H9 (cell line): ENCODE measurements around the gene ATP8A2. TPM values are rescaled to one million over a fixed set of nuclear protein-coding genes. Genes with fewer than 3 reads are reported as not detected.

Experiments used
- DNase-seq: peaks from one replicate; pipeline ENCODE4 v3.0.0-alpha.2; 2017
- H2AFZ ChIP-seq: one replicate; pipeline ENCODE4 v1.6.1; 2013; ENCODE audit warnings: mild to moderate bottlenecking, low read length, control low read depth, moderate library complexity
- H2AK5ac ChIP-seq: 2 replicates; pipeline ENCODE4 v1.6.1; 2013; ENCODE audit warnings: low read length, control low read depth, mixed read lengths; ENCODE audit not compliant: insufficient read length
- H2BK120ac ChIP-seq: one replicate; pipeline ENCODE4 v1.6.1; 2013; ENCODE audit warnings: low read depth, mild to moderate bottlenecking, low read length, control low read depth, inconsistent platforms; ENCODE audit not compliant: poor library complexity, severe bottlenecking
- H2BK12ac ChIP-seq: 2 replicates; pipeline ENCODE4 v1.6.1; 2013; ENCODE audit warnings: low read length, control low read depth, mixed read lengths, low read depth; ENCODE audit not compliant: insufficient read length
- H2BK15ac ChIP-seq: 2 replicates; pipeline ENCODE4 v1.6.1; 2013; ENCODE audit warnings: low read depth, low read length, control low read depth
- H2BK20ac ChIP-seq: one replicate; pipeline ENCODE4 v1.6.1; 2013; ENCODE audit warnings: low read depth, mild to moderate bottlenecking, low read length, control low read depth, inconsistent platforms; ENCODE audit not compliant: poor library complexity, severe bottlenecking
- H2BK5ac ChIP-seq: 2 replicates; pipeline ENCODE4 v1.6.1; 2013; ENCODE audit warnings: low read length, control low read depth, mixed read lengths; ENCODE audit not compliant: insufficient read length
- H3K14ac ChIP-seq: 2 replicates; pipeline ENCODE4 v1.6.1; 2013; ENCODE audit warnings: low read length, control low read depth; ENCODE audit not compliant: insufficient read depth
- H3K18ac ChIP-seq: 2 replicates; pipeline ENCODE4 v1.6.1; 2013; ENCODE audit warnings: low read depth, mild to moderate bottlenecking, mixed read lengths, low read length, control low read depth; ENCODE audit not compliant: insufficient read length
- H3K23ac ChIP-seq: 2 replicates; pipeline ENCODE4 v1.6.1; 2013; ENCODE audit warnings: low read length, control low read depth, mixed read lengths, low read depth; ENCODE audit not compliant: insufficient read length
- H3K23me2 ChIP-seq: 2 replicates; pipeline ENCODE4 v1.6.1; 2013; ENCODE audit warnings: low read depth, mild to moderate bottlenecking, mixed read lengths, low read length, control low read depth; ENCODE audit not compliant: insufficient read length, poor library complexity, severe bottlenecking
- H3K27ac ChIP-seq: 2 replicates; pipeline ENCODE4 v1.5.1; 2013; ENCODE audit warnings: low read length, control low read depth, mixed read lengths, low read depth; ENCODE audit not compliant: insufficient read length
- H3K27me3 ChIP-seq: 2 replicates; pipeline ENCODE4 v1.6.1; 2013; ENCODE audit warnings: low read length, control low read depth, inconsistent platforms; ENCODE audit not compliant: insufficient read depth
- H3K4ac ChIP-seq: 2 replicates; pipeline ENCODE4 v1.6.1; 2013; ENCODE audit warnings: low read depth, mild to moderate bottlenecking, control low read depth, inconsistent platforms, low read length, moderate library complexity
- H3K4me1 ChIP-seq: 2 replicates; pipeline ENCODE4 v1.6.1; 2013; ENCODE audit warnings: low read length, control low read depth, inconsistent platforms; ENCODE audit not compliant: insufficient read depth
- H3K4me2 ChIP-seq: 2 replicates; pipeline ENCODE4 v1.6.1; 2013; ENCODE audit warnings: low read length, control low read depth, mixed read lengths; ENCODE audit not compliant: insufficient read length, insufficient read depth
- H3K56ac ChIP-seq: 2 replicates; pipeline ENCODE4 v1.6.1; 2013; ENCODE audit warnings: low read depth, mild to moderate bottlenecking, mixed read lengths, low read length, control low read depth; ENCODE audit not compliant: insufficient read length
- H3K79me1 ChIP-seq: 2 replicates; pipeline ENCODE4 v1.6.1; 2013; ENCODE audit warnings: low read depth, mild to moderate bottlenecking, moderate library complexity, low read length, control low read depth, inconsistent platforms; ENCODE audit not compliant: insufficient read depth, poor library complexity, severe bottlenecking
- H3K79me2 ChIP-seq: 2 replicates; pipeline ENCODE4 v1.6.1; 2013; ENCODE audit warnings: low read length, control low read depth, inconsistent platforms; ENCODE audit not compliant: insufficient read depth
- H3K9ac ChIP-seq: 2 replicates; pipeline ENCODE4 v1.6.1; 2013; ENCODE audit warnings: low read length, control low read depth, mixed read lengths; ENCODE audit not compliant: insufficient read length; ENCODE audit errors: extremely low read depth
- H3K9me3 ChIP-seq: one replicate; pipeline ENCODE4 v1.6.1; 2013; ENCODE audit warnings: low read depth, low read length, inconsistent platforms; ENCODE audit not compliant: control insufficient read depth
- H3T11ph ChIP-seq: one replicate; pipeline ENCODE4 v1.6.1; 2013; ENCODE audit warnings: mild to moderate bottlenecking, low read length, control low read depth, inconsistent platforms
- H4K20me1 ChIP-seq: one replicate; pipeline ENCODE4 v1.6.1; 2013; ENCODE audit not compliant: control insufficient read depth, insufficient read length, insufficient read depth
- H4K5ac ChIP-seq: 2 replicates; pipeline ENCODE4 v1.6.1; 2013; ENCODE audit warnings: low read depth, mild to moderate bottlenecking, mixed read lengths, low read length, control low read depth; ENCODE audit not compliant: insufficient read length
- H4K8ac ChIP-seq: replicated peaks from 2 replicates; pipeline ENCODE4 v1.6.1; 2013; ENCODE audit warnings: low read length, control low read depth, mixed read lengths, low read depth; ENCODE audit not compliant: insufficient read length
- H4K91ac ChIP-seq: 2 replicates; pipeline ENCODE4 v1.6.1; 2013; ENCODE audit warnings: low read depth, mild to moderate bottlenecking, moderate library complexity, mixed read lengths, low read length, control low read depth; ENCODE audit not compliant: insufficient read length
- H3K27ac Mint-ChIP-seq, 3 experiments: 2 replicates in 2 of 3; 3 replicates in 1 of 3; pipeline ENCODE4 v1.8.0; 2020 to 2021; ENCODE audit warnings: mixed read lengths in 3 of 3, mild to moderate bottlenecking in 1 of 3, moderate library complexity in 1 of 3
- H3K27me3 Mint-ChIP-seq: 2 replicates; pipeline ENCODE4 v1.8.0; 2021; ENCODE audit warnings: low read depth, mild to moderate bottlenecking, moderate library complexity, mixed read lengths
- H3K36me3 Mint-ChIP-seq, 3 experiments: 2 replicates in 2 of 3; 3 replicates in 1 of 3; pipeline ENCODE4 v1.8.0; 2020 to 2021; ENCODE audit warnings: low read depth in 3 of 3, mixed read lengths in 3 of 3; ENCODE audit not compliant: insufficient read depth in 1 of 3
- H3K4me1 Mint-ChIP-seq, 2 experiments: 2 replicates each; pipeline ENCODE4 v1.8.0; 2020; ENCODE audit warnings: mixed read lengths in 2 of 2
- H3K4me3 Mint-ChIP-seq, 2 experiments: 2 replicates in 1 of 2; 3 replicates in 1 of 2; pipeline ENCODE4 v1.8.0; 2020 to 2021; ENCODE audit warnings: mild to moderate bottlenecking in 2 of 2, mixed read lengths in 2 of 2, moderate library complexity in 1 of 2
- H3K9me3 Mint-ChIP-seq, 2 experiments: 2 replicates in 1 of 2; 3 replicates in 1 of 2; pipeline ENCODE4 v1.8.0; 2020; ENCODE audit warnings: mild to moderate bottlenecking in 2 of 2, mixed read lengths in 2 of 2, moderate library complexity in 1 of 2
- CTCF ChIP-seq: fragments of 200-600 bp; sonication (generic); conservative IDR thresholded peaks from 3 replicates; pipeline ENCODE4 v1.8.0; 2021; ENCODE audit warnings: antibody characterized with exemption, mild to moderate bottlenecking
- WGBS: extraction: QIAGEN DNeasy Blood & Tissue Kit; methylation state at CpG from one replicate; pipeline ENCODE4 v1.1.7; 2013; ENCODE audit warnings: missing lambda C conversion rate, low lambda C conversion rate, mixed read lengths; ENCODE audit not compliant: insufficient read length; ENCODE audit errors: extremely low coverage; 5-methylcytosine and 5-hydroxymethylcytosine counted together
- total RNA-seq: library from RNA; stranded (reverse); gene quantifications from 2 replicates; pipeline ENCODE4 v1.2.1, GENCODE V29; 2021

The ATP8A2 gene
- total RNA-seq, 1 experiment from 2014 or later, result 18.2 TPM

DNA sequence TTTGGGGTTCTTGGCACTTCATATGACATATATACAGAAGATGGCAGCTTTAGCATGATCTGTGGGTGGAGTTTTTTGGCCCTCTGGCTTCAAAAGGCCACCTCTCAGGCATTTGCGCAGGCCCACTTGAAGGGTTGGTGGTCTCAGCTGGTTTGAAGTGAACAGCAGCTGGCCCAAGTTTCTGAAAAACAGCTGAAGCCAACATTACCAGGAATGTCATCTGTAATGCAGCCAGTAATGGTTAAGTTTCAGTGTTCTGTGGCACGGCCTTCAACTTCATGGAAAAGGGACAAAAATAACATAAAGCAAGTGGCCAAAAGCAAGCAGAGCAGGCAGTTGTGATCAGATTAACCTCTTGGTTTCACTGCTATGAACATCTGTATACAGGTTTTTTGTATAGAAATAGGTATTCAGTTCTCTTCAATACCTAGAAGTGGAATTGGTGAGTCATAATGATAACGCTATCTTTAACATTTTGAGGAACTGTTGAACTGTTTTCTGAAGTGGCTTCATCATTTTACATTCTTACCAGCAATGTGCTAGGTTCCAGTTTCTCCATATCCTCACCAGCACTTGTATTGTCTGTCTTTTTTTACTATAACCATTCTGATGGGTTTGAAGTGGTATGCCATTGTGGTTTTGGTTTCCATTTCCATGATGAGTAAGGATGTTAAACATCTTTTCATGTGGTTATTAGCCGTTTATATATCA lies 434.6 kb downstream of the ATP8A2 start:
- no peaks in the 10 kb centered on the region for H3K23me2 ChIP-seq
- no peaks in the 10 kb centered on the region for H3K4me1 ChIP-seq
- no peaks in the 10 kb centered on the region; a peak in 1 of 5 replicates for H3K9me3 Mint-ChIP-seq
- no peak overlapping the region for H3K14ac ChIP-seq
- H2BK20ac ChIP-seq, result no peak overlapping the region
- no peak overlapping the region for H4K5ac ChIP-seq
- H2BK5ac ChIP-seq, result no peak overlapping the region
- no peak overlapping the region for H2BK15ac ChIP-seq
- no peaks in the 10 kb centered on the region for H3K4me1 Mint-ChIP-seq
- H3K4me2 ChIP-seq, result no peak overlapping the region
- no peak overlapping the region for H4K8ac ChIP-seq
- H3K56ac ChIP-seq, result no peak overlapping the region
- H3K27me3 Mint-ChIP-seq, result no peaks in the 10 kb centered on the region
- H4K20me1 ChIP-seq, result no peaks in the 10 kb centered on the region
- no peak overlapping the region for H2BK120ac ChIP-seq
- no peak overlapping the region for H3K4ac ChIP-seq
- no peaks in the 10 kb centered on the region for H3K79me1 ChIP-seq
- H3K79me2 ChIP-seq, result no peaks in the 10 kb centered on the region
- H3K27me3 ChIP-seq, result no peaks in the 10 kb centered on the region
- no peaks in the 10 kb centered on the region for H3K36me3 Mint-ChIP-seq
- no peak overlapping the region for H3K18ac ChIP-seq
- no peak overlapping the region for H2AFZ ChIP-seq
- H3T11ph ChIP-seq, result no peak overlapping the region
- DNase-seq, result no peak
- TF ChIP-seq CTCF, result no peak
- no peak overlapping the region for H3K4me3 Mint-ChIP-seq
- H3K9me3 ChIP-seq, result no peaks in the 10 kb centered on the region
- no CpG with 5 or more reads among the region's 4 CpGs for WGBS
- H3K23ac ChIP-seq, result no peak overlapping the region
- H3K9ac ChIP-seq, result no peak overlapping the region
- H3K27ac Mint-ChIP-seq, result no peak overlapping the region
- H4K91ac ChIP-seq, result no peak overlapping the region
- H3K27ac ChIP-seq, result no peak overlapping the region
- no peak overlapping the region for H2BK12ac ChIP-seq
- H2AK5ac ChIP-seq, result no peak overlapping the region
